ENCODE data around the gene ASPA.
"Not testable (repeated sequence)": the region's sequence is repeated elsewhere in the genome, so short reads cannot be mapped to it uniquely, and the experiment has no call there.

Gene ASPA

DNA sequence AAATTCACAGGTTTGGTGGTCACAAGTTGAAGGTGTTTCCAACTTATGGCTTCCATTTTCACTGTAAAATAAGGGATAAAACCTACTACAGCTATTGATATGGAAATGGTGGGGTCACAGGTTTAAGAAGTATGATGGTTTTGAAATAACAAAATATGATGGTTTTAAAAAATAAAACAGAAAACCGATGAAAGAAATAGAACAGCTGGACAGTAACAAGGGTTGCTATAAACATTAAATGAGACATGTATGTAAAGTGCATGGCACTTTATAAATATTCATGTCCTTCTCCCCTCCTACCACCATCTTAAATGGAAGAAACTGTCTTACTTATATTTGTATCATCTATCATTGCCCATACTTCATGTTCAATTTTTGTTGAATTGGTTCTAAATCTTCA, 31.3 kb downstream of the ASPA start:
- no peak for DNase-seq (ENCODE audit: extremely low read depth, low read depth)
- TF ChIP-seq, protein P1, sequence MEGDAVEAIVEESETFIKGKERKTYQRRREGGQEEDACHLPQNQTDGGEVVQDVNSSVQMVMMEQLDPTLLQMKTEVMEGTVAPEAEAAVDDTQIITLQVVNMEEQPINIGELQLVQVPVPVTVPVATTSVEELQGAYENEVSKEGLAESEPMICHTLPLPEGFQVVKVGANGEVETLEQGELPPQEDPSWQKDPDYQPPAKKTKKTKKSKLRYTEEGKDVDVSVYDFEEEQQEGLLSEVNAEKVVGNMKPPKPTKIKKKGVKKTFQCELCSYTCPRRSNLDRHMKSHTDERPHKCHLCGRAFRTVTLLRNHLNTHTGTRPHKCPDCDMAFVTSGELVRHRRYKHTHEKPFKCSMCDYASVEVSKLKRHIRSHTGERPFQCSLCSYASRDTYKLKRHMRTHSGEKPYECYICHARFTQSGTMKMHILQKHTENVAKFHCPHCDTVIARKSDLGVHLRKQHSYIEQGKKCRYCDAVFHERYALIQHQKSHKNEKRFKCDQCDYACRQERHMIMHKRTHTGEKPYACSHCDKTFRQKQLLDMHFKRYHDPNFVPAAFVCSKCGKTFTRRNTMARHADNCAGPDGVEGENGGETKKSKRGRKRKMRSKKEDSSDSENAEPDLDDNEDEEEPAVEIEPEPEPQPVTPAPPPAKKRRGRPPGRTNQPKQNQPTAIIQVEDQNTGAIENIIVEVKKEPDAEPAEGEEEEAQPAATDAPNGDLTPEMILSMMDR (IDR thresholded peaks at IDR 0.05; ENCODE audit: low read depth, low read length), result no peak

DNA sequence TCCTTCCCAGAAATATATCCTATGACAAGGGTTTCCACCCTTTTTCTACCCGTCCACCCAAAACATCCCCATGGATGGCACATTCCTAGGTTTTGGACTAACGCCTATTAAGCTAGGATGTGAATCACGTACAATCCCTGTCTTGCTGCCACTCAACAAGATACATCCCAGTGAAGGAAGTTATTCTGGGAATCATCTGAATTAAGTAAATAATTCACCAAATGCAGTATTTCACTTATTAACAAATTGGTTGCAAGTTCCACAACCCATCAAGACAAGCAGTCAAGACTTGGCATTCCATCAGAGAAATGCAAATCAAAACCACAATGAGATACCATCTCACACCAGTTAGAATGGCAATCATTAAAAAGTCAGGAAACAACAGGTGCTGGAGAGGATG, 32.1 kb downstream of the ASPA start:
- DNase-seq (ENCODE audit: extremely low read depth, low read depth), result no peak
- TF ChIP-seq, protein P1 (IDR thresholded peaks at IDR 0.05; ENCODE audit: low read depth, low read length), result no peak

DNA sequence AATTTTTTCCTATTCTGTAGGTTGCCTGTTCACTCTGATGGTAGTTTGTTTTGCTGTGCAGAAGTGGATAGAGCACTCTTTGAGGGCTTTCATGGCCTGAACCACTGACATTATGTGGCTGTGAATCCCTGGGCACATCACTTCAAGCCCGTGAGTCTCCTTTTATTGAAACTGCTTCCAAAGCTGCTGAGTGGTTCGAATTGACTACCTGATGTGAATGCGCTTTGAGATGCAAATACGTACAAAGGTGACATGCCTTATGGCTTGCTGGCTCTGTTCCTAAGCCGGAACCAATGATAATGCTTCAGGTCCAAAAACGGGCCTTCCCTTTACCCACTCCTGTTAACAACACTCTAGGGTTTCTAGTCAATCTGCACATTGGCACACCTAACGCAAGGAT, 34.3 kb downstream of the ASPA start:
- TF ChIP-seq, protein P1 (IDR thresholded peaks at IDR 0.05; ENCODE audit: low read depth, low read length), result no peak
- DNase-seq (ENCODE audit: extremely low read depth, low read depth), result no peak

DNA sequence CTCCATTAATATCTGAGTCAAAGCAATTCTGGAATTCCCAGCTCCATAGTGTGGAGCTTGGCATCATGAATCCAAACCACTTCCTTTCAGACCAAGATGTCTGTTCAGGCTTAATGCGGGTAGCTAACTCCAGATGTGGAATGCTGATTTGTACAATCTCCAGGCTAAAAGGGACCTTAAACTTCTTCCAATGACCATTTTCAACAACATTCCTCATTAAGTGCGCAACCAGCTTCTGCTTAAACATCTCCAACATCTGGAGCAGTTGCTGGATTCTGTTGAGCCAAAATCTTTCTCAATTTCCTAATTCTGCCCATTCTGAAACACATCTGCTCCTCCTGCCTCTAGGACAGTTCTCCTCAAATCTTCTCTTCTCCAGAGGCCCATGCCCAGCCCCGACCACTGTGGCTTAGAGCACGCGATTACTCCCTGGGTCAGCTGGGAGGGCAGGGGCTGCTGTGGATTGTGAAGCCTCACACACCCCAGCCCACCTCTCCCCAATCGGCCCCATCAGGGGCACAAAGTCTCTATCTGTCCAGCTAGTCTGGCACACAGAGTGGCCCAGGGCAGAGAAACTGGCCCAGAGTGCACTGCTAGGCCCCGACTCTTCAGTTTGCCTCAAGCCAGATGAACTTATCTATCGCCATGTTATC, 36.2 kb downstream of the ASPA start:
- no peak for DNase-seq (ENCODE audit: extremely low read depth, low read depth)
- TF ChIP-seq, protein P1 (IDR thresholded peaks at IDR 0.05; ENCODE audit: low read depth, low read length), result no peak

DNA sequence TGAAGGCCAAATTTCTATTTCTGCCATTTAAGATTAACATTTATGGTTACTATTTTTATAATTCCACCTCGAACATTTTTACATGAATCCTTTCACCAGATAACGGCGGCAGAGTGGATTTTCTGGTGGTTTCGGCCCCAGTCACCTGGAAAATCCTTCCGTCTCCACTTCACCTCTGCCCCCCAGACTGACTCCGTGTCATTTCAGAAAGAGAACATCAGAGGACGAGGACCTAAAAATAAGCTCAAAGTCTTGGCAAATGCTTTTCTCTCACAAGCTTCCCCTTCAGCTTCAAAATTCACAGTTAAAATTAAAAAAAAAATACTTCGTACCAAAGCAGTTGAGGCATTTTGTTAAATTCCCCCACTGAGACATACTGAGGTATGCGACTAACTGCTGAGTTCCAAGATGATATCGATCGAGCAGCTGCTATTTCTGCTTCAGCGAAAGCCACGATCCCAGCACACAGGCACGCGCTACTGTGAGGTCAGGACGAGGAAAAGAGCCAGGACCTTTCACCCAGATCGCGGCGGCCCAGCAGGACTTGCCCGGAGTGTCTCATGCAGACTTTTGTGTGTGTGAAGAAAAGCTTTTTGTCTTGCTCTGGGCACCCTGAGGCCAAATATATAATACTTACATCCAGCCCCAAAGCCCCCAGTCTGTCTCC, 36.8 kb downstream of the ASPA start:
- DNase-seq (ENCODE audit: extremely low read depth, low read depth), result no peak
- TF ChIP-seq, protein P1 (IDR thresholded peaks at IDR 0.05; ENCODE audit: low read depth, low read length), result no peak

DNA sequence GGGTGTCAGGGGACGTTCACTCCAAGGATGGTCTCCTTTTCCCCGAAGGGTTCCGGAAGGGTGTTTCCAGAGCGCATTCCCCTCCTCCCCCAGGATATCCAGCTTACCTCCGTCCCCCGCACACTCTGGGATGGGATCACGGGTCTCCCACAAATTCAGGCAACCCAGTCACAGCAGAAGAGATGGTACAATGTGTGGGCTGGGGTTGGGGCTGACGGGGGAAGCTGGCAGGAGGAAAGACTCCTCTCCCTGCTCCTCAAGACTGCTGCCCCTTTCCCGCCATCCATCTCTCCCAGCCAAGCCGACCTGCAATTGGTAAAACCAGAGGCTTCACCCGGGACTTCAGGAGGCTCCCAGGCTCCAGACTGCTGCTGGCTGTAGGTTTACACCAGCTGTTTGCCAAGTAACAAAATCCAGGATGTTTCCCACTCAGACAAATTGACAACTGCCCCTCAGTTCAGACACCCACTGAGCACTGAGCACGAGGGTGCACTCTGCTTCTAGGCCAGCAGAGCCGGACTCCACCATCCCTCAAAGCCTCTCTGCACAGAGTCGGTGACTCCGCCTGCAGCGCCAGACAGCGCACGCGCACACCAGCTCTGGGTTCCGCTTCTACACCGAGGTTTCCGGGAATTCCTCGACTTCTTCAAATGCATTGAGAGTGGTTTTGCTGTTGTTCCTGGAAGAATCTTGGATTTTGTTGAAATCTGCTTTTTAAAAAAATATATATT, 37.7 kb downstream of the ASPA start:
- TF ChIP-seq, protein P1 (IDR thresholded peaks at IDR 0.05; ENCODE audit: low read depth, low read length), result no peak
- no peak for DNase-seq (ENCODE audit: extremely low read depth, low read depth)

DNA sequence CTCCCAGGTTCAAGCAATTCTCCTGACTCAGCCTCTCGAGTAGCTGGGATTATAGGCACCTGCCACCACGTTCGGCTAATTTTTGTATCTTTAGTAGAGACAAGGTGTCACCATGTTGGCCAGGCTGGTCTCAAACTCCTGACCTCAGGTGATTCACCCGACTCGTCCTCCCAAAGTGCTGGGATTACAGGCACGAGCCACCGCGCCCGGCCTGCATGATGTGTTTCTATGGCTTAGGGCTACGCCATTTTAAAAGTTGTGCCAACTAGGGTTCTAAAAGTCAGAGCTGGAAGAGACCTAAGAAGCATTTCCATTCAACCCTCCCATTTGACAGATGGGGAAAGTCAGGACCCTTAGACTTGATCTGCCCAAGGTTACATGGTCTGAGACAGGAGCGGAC, 38.4 kb downstream of the ASPA start:
- not testable (repeated sequence) for DNase-seq (ENCODE audit: extremely low read depth, low read depth)

Measured in AG09319 (cell line).